ENCODE measurements around the gene CHCHD3.

Gene CHCHD3

DNA sequence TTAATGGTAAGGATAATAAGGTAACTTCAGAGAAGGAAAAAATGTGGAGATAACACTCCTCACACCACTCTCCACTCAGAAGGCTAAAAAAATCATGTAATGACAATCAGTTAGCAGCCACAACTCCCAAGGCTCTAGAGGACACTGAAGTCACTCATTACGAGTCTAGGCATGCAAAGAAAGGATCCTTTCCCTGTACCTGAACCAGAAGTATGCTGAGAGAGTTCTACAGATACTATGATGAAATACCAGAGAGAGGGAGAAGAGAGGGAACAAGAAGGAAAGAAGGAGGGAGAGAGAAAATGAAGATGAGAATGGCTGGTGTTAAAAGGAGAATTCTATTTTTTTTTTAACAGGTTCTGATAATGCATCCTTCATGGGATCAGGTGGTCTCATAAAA, 281.4 kb downstream of the CHCHD3 start:
- no peak for DNase-seq

- no peak for DNase-seq
Measured at GRCh38 chr7:132799081-132799413, 282.8 kb downstream of the CHCHD3 start.

DNA sequence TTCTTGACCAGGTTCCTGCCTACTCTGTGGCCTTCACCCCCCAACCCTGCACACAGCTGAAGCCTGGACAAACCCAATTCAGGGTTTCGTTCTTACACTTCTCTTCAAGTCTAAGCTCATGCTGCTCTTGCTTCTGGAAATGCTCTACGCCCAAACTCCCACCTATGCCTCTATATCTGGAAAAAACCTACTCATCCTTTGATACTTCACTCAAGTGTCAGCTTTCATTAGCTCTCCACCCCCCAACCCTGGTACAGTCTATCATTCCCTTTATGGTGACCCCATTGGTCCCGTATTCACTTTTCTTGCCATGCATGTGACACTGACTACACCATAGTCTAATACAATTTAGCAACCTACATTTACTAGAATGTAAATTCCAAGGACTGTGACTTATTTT, 284.7 kb downstream of the CHCHD3 start:
- DNase-seq, result no peak

DNA sequence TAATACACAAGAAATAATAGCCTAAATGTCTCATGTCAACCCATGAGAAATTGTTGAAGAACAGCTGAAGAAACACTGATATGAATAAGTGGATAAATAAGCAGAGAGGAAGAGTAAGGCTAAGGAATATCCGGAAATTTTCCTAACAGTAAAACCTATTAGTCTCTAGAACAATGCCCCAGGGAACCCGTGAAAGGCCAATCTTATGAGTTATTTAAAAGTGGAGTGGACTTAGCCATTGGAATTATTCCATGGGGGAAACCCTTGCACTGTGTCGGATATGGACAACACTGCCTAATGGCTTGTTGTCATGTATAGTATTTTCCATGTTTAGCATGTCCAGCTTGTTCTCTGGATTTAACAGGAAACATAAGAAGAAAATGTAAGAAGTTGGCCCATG, 288.4 kb downstream of the CHCHD3 start:
- no peak for DNase-seq

GRCh38 chr7:132791036-132791435, 290.9 kb downstream of the CHCHD3 start:
- DNase-seq, result no peak

DNA sequence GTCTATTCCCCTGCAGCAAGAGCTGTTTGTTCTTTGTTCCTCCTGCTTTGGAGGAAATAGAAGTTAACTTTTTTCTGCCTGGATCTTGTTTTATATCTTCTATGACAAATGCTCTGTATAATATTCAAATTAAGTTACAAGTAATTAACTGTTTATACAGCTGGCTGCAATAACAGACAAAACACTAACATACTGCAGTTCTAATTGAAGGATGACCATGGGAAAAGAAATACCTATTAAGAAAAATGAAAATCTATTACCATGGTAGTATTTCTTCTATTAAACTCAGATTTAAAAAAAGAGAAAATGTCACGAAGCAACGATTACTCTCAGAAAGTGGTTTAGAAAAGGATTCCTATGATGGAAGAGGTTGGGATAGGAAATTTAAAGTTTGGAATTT, 291.8 kb downstream of the CHCHD3 start:
- DNase-seq, result no peak

DNA sequence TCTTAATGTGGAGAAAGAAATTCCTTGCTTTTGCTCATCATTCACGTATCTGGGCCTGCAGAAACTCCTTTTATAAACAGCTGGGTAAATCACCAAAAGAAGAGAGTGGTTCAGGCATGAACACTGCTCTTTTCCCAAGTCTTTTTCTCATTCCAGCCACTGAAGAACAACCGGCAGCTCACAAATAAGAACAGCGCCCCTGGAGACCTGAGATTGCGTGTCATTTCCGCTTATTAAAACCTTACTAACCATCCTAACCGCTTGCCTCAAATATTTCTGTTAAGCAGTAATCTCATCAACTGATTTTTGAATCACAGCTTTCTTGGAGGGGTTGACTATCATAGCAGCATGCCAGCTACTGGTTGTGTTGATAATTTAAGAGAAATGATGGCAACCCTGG, 292.6 kb downstream of the CHCHD3 start:
- no peak for DNase-seq

GRCh38 chr7:132785870-132786269, 296.0 kb downstream of the CHCHD3 start:
- no peak for DNase-seq

DNA sequence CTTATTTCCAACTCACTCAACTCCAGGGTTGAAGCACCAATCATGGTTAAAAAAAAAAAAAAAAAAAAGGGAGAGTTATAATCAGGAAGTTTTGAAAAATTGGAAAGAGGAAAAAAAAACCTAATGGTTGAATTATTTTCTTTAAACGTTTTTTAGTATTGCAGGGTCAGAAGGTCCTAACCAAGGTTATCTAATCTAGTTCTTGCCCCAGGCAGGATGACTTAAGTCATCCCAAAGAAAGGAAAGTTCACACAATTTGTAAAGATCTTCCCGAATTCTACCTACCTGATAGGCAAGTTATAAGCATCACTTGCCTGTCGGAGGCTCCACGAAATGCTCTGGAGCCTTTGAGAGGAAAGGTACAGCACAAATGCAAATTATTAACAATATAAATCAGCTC, 297.5 kb downstream of the CHCHD3 start:
- DNase-seq, result no peak

DNA sequence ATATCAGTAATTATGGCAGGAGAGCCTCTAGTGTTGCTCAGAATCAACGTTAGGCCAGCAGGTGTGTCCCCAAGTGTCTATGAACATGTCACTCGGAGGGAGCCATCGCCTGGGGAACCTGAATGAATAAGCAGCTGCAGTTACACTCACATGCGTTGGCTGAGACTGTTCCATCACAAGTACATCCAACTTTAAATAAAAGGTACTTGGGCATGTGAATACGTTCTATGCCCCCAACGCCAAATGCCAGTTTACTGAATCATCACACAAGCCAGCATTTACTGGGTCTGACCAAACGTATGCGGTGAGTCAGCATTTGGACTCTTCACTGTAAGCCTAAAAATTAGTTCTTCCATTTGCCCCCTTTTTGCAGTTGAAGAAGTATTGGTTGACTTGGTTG, 298.1 kb downstream of the CHCHD3 start:
- DNase-seq, result no peak

DNA sequence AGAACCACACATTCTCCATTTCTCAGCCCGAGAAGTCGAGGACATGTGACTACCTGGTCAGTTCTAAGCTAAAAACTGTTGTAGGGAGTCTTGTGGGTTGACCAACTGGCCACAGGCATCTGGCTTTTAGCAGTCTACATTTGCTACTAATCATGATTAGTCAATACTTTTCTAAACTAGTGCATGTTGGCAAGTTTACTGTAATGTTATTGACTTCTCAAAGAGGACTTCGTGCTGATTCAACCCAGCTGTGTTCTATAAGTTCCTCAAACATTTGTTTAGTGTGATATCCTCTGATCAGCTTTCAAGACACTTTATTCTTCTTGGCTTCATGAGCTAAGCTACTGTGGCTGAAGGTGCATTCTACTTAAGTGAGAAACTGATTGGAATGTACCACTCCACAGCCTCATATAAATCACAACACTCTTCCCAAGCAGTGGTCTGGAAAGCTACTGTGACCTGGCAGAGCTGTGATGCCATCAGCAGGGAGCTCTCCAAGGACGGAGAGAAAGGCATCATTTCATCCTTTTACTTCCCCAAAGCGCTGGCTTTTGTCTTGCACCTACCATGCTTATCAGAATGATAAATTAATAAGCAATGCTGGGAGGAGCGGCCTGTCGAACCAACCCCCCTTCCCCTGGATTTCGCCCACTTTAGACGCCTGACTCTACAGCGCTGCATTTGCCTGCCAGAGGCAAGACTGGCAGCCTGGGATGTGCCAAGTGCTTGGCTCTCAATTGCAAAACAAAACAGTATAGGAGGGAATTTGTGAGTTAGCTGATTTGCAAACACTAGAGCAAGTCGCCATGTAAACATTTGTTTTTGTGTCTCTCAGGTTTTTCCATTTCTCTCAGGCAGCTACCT, 298.9 kb downstream of the CHCHD3 start:
- no peak for DNase-seq

- DNase-seq, result no peak
Measured at GRCh38 chr7:132780822-132781221, 301.1 kb downstream of the CHCHD3 start.

DNA sequence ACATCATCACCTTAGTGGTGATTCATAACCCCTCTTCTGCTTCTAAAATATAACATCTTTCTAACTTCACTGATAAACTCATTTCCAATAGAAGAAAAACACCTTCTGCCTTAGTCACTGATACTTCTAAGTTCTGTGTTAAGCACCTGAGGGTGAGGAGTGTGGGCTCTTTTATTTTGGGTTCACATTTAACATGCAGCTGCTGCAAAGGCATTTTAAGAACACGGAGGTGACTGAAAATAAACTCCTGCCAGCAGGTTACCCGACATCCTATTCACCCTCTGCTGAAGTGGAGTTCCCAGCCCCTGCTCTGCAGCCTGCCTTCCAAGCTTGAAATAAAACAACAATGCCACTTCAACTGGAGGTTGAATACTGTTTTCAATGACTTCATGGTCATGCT, 302.7 kb downstream of the CHCHD3 start:
- DNase-seq, result no peak

DNA sequence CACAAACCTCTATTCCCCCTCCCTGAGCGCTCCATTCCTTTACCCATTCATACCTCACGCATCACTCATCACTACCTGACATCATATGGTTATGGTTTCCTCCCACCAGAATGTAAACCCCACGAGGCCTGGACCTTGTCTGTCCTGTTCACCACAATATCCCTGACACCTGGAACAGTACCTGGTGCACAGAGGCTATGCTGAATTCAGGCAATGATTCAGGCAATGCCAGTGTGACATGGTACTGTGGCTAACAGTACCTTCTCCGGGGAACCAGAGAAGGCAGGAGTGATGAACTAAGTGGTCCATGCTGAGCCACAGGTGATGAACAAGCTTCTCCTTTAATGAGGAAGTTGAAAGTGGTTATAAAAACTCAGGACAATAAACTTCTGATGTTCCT, 303.1 kb downstream of the CHCHD3 start:
- no peak for DNase-seq

GRCh38 chr7:132777956-132778355, 303.9 kb downstream of the CHCHD3 start:
- no peak for DNase-seq

DNA sequence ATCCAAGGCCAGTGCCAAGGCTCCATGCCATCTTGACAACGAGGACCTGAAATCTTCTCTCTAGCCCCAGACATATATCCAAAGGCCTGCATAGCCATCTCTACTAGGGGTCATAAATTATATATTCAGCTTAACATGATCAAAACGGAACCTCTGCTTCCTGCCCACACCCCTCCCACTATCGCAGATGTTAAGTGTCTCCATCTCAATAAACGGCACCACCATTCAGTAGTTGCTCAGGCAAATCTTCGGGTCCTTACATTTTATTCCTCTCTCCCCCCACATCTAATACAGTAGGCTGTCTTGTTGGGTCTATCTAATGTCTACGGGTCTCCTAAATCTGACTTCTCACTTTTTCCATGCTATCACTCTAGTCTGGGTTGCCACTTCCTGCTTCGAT, 304.5 kb downstream of the CHCHD3 start:
- DNase-seq, result no peak

- DNase-seq, result no peak
Measured at GRCh38 chr7:132776048-132776620, 305.8 kb downstream of the CHCHD3 start.

DNA sequence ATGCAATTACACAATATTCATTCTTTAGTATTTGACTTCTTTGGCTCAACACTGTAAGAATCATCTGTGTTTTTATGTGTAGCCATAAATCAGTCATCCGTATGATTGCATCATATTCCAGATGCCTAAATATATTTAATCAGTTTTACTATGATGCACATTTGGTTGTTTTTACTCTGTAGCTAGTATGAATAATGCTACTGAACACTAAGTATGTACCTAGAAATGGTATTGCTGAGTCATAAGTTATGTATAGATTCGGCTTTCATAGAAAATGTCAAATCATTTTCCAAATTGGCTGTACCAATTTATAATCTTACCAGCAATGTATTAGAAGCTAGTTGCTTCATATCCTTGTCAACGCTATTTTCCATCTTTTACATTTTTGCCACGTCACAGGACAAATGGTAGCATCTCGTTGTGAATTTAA, 308.3 kb downstream of the CHCHD3 start:
- DNase-seq, result no peak

- no peak for DNase-seq
Measured at GRCh38 chr7:132771301-132771730, 310.6 kb downstream of the CHCHD3 start.

GRCh38 chr7:132770055-132770454, 311.8 kb downstream of the CHCHD3 start:
- no peak for DNase-seq

DNA sequence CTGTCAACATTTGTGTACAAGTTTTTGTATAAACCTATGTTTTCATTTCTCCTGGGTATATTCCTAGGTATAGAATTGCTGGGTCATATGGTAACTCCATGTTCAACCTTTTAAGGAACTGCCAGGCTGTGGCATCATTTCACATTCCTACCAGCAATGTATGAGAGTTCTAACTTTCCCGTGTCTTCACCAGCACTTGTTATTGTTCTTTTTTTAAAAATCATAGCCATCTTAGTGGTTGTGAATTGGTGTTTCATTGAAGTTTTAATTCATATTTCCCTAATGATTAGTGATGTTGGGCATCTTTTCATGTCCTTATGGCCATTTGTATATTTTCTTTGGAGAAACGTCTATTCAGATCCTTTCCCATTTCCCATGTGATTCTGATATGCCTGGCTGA, 312.6 kb downstream of the CHCHD3 start:
- no peak for DNase-seq

- no peak for DNase-seq
Measured at GRCh38 chr7:132768099-132768498, 313.8 kb downstream of the CHCHD3 start.

GRCh38 chr7:132767378-132767777, 314.5 kb downstream of the CHCHD3 start:
- DNase-seq, result no peak

GRCh38 chr7:132766660-132767059, 315.2 kb downstream of the CHCHD3 start:
- DNase-seq, result no peak

GRCh38 chr7:132765861-132766260, 316.0 kb downstream of the CHCHD3 start:
- DNase-seq, result no peak

Data from NCI-H2081 treated with DMSO at 0.1 percent for 48 hours (cell line).